ENCODE measurements around the gene SDCCAG8. TPM values are rescaled to one million over a fixed set of nuclear protein-coding genes. Genes with fewer than 3 reads are reported as not detected.

SDCCAG8 gene
- polyA plus RNA-seq, 2 of the 4 experiments (the other 2 are of a cell fraction) = 48.8 to 64.8 TPM

GRCh38 chr1:243271996-243272395, 16.2 kb downstream of the SDCCAG8 start:
- no peak overlapping the region for H3K27ac ChIP-seq
- WGBS (ENCODE audit: missing lambda C conversion rate) = 83% methylated on average over 1 of the region's 1 CpG
- FAIRE-seq = no peak
- H3K4me1 ChIP-seq = peaks cover 33% of the 10 kb centered on the region
- ChIA-PET POLR2A (no interaction called here), CTCF (no interaction called here)
- no peak for TF ChIP-seq CHD4 (IDR thresholded peaks at IDR 0.05; ENCODE audit: borderline replicate concordance)
- TF ChIP-seq REST (IDR thresholded peaks at IDR 0.05) = no peak
- TF ChIP-seq CBX2 (IDR thresholded peaks at IDR 0.05; ENCODE audit: borderline replicate concordance, low read depth) = no peak
- TF ChIP-seq FOXS1 (CRISPR knock-in tag; IDR thresholded peaks at IDR 0.05) = no peak
- TF ChIP-seq BHLHE40 (IDR thresholded peaks at IDR 0.05; ENCODE audit: low read depth, low read length) = no peak
- TF ChIP-seq CTCF (IDR thresholded peaks at IDR 0.05) = no peak
- no peak for TF ChIP-seq NR3C1 (IDR thresholded peaks at IDR 0.05)
- no peak for TF ChIP-seq NFE2L2 (conservative IDR thresholded peaks at IDR 0.05; ENCODE audit: low read length)
- no peak for TF ChIP-seq KDM5A (IDR thresholded peaks at IDR 0.05)
- no peak for TF ChIP-seq PBX3 (IDR thresholded peaks at IDR 0.05)
- TF ChIP-seq SMC3 (IDR thresholded peaks at IDR 0.05) = no peak
- no peak for TF ChIP-seq MAX (IDR thresholded peaks at IDR 0.05)
- no peak for TF ChIP-seq TFCP2L1 (CRISPR knock-in tag; IDR thresholded peaks at IDR 0.05)
- no peak overlapping the region for H3K4me2 ChIP-seq
- no peak for ATAC-seq
- no peaks in the 10 kb centered on the region for H3K9me3 ChIP-seq
- H3K4me3 ChIP-seq = no peak overlapping the region
- DNase-seq (ENCODE audit: low read depth in 1 of 2, low spot score in 1 of 2) = no peak

DNA sequence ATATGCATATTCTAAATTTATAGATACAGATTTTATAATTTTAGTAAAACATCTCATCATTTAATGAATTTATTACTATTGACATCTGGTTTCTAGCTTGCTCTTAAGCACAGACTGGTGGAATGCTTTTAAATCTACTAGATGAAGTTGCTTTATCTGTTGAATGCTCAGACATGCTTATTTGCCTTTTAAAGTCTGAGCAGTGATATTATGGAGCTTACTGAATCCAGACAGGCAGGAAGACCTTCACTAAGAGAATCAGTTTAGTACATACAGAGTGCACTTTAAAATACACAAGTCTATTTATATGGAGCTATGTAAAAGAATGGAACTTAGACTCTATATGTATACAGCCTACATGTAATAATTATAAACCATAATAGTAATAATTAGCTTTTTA, 16.6 kb downstream of the SDCCAG8 start:
- FAIRE-seq (no peak), DNase-seq (ENCODE audit: low read depth in 1 of 2, low spot score in 1 of 2) (no peak), ATAC-seq (no peak)
- H3K9me3 ChIP-seq = no peaks in the 10 kb centered on the region
- TF ChIP-seq HOXB13 (CRISPR knock-in tag; IDR thresholded peaks at IDR 0.05; ENCODE audit: low read depth) = no peak
- TF ChIP-seq BHLHE40 (IDR thresholded peaks at IDR 0.05; ENCODE audit: low read depth, low read length) = no peak
- TF ChIP-seq FOXS1 (CRISPR knock-in tag; IDR thresholded peaks at IDR 0.05) = no peak
- no peak for TF ChIP-seq HOXB5 (CRISPR knock-in tag; IDR thresholded peaks at IDR 0.05)
- no peak for TF ChIP-seq CHD2 (IDR thresholded peaks at IDR 0.05; ENCODE audit: low read length, partially characterized antibody)
- TF ChIP-seq HDAC2 (IDR thresholded peaks at IDR 0.05) = no peak
- no peak for TF ChIP-seq SREBF2 (IDR thresholded peaks at IDR 0.05)
- no peak for TF ChIP-seq NPAS2 (CRISPR knock-in tag; IDR thresholded peaks at IDR 0.05; ENCODE audit: borderline replicate concordance)
- TF ChIP-seq USF2 (IDR thresholded peaks at IDR 0.05) = no peak
- TF ChIP-seq RARB (CRISPR knock-in tag; IDR thresholded peaks at IDR 0.05) = no peak
- no peak for TF ChIP-seq HEYL (CRISPR knock-in tag; IDR thresholded peaks at IDR 0.05)
- peaks cover 29% of the 10 kb centered on the region for H3K4me1 ChIP-seq
- CTCF ChIA-PET = no interaction called here
- H3K4me2 ChIP-seq = no peak overlapping the region
- H3K27ac ChIP-seq = no peak overlapping the region
- no peak overlapping the region for H3K4me3 ChIP-seq
- POLR2A ChIA-PET = interaction anchor here (0.8 kb wide), 1 partner anchor 17 kb away, joined by 3 read pairs; the partner anchor contains the start of gene SDCCAG8

Measured in A549 (cell line).